Stimulated activated CD8-positive, alpha-beta memory T cell treated with anti-CD3 and anti-CD28 coated beads, Interleukin-2, amount 100 ng/mL, for 48 hours (primary cell): ENCODE data around the gene ARHGEF7.
A peak's percentile ranks its signal among the peaks of the same experiment; 100 is the strongest.
"Not testable (repeated sequence)": the region's sequence is repeated elsewhere in the genome, so short reads cannot be mapped to it uniquely, and the experiment has no call there.

Source experiments
- DNase-seq, 2 donors: peaks; one replicate each; pipeline ENCODE4 v3.0.0-alpha.2; 2020; ENCODE audit warnings: low read depth in 2 of 2

Gene ARHGEF7

DNA sequence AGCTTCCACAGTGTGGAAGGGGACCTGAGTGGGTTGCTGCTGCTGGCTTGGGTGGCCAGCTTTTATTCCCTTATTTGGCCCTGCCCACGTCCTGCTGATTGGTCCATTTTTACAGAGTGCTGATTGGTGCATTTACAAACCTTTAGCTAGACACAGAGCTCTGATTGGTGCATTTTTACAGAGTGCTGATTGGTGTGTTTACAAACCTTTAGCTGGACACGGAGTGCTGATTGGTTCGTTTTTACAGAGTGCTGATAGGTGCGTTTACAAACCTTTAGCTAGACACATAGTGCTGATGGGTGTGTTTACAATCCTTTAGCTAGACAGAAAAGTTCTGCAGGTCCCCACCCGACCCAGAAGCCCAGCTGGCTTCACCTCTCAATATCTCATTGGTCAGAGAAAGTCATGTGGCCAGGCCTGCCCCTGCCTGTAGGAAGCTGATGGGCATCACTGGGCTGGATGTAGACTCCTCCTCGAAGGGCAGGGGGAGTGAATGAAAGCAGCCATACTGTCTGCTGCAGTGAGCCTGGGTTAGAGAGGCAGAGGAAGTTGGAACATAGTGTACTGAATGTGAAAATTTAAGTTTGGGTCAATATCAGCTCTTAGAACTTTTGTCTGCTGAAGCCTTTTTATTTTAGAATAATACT is 83.7 kb downstream of the ARHGEF7 start:
- DNase-seq: not testable (repeated sequence)

DNA sequence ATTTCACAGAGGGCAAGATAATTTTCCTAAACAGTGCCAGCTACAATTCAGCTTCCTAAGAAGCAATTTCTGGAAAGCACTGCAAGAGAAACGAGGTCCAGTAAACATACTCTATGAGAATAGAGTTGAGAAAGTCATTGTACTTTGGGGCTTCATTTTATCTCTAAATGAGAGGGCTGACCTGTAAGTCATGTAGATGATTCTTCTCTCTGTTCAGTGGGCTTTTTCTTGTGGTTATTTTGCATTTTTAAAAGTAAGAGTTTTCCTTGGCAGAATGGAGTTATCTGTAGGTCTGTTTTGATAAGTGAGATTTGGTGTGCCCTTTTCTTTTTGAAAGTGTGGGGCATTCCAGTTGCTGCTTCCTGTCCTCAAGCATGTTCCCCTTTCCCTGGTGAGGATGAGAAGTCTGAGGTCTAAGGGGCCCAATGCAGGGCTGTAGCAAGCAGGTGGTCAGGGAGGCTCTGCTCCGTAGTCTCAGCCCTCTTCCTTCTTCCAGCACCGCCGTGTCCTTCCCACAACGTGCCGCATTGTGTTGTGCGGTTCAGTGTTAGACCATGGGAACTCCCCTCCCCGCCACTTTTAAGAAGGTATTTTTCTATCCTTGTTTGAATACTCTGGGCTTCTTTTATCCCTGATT is 86.3 kb downstream of the ARHGEF7 start:
- DNase-seq: no peak

DNA sequence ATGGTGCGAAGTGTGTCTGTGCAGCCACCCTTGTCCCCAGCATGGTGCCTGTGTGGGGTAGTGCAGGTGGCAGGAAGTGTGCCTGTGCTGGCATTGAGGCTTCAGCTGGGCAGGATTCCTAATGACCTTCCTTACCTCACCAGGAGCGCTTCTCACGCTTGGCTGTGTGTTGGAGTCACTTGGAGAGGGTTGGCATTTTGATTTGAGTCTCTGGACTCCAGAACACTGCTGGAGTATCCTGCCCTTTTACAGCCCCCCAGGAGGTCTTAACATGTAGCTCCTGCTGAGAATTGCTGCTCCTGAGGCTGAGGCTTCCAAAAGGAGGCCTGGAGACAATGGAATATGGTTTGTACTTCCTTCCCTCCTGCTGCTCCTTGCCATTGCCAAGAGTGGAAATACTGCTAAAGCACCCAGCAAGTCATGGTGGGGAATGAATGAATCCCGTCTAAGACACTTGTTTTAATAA is 87.1 kb downstream of the ARHGEF7 start:
- DNase-seq: no peak

DNA sequence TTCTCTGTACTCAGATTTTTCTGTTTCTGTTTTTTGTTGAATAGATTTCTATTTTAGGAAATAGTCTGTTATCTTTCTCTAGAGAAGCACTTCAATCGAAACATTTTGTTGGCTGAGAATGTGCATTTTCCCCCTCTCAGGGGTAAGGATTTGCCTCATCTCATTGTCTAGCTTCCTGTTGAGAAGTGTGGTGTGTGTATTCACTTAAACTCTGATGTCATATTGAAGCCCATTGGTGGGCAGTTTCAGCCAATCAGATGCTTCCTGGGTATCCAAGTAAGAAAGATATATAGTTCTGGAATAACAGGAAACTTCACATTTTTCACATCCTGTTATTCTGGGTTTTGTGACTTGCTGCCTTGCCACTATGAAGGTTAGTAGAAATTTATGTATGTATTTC is 87.6 kb downstream of the ARHGEF7 start:
- no peak for DNase-seq

DNA sequence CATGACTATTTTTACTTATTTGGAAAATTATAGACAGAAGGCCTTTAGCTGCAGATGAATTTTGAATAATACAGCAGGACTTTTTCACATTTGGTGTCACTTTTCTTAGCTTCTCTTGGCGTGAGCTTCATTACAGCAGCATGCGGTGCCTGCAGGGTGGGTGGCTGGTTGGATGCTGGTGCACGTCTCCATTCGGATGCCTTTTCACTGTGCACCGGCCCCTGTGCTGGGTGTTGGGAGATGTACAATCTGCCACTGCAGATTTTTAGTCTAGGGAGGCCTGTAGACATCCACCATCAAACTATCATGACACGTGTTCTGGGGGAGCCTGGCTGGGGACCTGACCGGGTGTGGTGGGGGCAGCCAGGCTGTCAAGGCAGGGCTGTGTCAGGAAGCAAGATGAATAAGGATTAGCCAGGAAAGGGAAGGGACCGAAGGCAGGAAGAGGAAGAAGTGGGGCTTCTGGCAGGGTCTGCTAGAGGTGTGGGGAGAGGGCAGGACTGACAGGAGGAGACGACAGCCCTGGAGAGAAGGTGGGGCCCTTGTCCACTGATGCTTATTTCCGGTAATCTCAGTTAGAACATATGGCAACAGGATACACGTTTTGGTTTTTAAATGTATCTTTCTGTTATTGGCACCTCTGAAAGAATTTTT is 88.8 kb downstream of the ARHGEF7 start:
- DNase-seq: no peak

DNA sequence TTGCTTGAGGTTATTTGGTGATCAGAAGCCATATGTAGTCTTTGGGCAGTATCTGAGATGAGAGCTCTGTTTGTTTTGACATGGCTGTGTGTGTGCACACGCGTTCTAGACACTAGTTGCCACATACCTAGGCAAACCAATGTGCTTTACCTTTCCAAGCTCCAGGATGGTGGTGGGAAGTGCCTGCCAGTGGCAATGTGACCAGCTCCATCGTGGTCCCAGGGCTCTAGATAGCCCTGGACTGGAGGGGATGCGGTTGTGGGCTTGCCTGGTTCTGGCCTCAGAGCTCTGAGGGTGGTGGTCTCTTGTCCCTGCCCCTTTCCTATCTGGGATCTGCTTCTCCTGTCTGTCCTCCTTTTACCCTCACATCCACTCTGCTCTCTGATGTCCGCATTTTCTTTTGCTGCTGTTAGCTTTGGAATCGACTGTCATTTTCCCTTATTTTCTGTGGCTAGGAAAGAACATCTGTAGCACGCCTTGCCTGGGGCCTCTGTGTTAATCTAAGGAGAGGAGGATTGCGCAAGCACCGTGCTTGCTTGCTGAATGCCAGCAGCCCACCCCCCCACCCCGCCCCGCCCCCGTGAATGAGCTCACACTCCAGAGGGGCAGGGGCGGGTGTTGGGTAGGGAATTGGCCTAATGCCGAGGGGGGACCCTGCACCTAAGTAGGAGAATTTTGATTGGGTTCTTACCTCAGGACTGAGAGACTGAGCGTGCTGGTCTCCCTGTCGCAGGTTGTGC is 89.5 kb downstream of the ARHGEF7 start:
- no peak for DNase-seq

DNA sequence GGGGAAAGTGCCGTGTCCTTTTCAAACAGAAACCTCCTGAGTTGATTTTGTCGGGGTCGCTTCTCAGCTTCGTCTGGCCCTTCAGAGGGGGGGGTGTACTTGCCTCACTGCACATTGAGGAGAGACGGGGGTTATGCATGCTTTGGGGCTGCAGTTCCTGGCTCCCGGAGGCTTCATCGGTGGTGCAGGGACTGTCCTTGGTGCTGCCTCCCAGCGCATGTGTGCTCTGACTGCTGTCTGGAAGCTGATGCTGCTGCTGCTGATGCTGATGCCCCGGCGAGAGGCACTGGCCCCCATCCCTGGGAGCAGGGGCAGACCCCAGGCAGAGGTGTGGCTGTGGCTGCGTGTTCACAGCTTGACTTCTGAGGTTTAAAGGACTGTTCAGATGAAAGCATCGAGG is 91.0 kb downstream of the ARHGEF7 start:
- DNase-seq: no peak

DNA sequence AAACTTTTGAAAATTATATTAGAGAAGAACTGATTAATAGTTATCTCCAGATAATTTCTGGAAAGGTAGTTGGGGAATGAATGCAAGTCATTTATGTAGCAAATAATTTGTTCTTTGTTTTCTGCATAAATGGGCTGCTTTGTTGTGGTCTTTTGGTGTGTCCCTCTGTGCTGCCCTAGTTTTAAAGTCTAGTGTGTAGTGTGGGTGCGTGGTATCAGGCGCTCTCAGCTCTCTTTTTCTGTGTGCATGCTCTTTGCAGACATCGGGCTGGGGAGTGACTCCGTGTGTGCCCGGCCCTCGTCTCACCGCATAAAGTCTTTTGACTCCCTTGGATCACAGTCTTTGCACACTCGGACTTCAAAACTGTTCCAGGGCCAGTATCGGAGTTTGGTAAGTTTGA is 94.5 kb downstream of the ARHGEF7 start:
- DNase-seq: no peak

DNA sequence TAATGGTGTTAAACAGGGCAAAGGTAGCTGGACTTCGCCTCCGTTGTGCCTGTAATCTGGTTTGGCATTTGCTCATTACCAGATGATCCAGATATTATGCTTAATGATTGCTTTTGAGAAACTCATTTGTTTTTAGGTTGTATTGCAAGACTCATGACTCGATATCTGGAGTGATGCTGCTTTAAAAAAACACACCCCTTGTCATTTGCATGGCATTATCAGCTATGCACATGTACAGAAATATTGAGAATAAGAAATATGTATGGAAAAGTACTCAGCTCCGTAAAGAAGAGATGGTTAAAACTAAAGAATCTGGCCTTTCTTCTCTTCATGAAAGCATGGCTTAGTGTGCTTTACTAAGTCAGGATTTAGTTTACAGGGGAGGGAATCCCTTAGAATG is 95.0 kb downstream of the ARHGEF7 start:
- DNase-seq: no peak

DNA sequence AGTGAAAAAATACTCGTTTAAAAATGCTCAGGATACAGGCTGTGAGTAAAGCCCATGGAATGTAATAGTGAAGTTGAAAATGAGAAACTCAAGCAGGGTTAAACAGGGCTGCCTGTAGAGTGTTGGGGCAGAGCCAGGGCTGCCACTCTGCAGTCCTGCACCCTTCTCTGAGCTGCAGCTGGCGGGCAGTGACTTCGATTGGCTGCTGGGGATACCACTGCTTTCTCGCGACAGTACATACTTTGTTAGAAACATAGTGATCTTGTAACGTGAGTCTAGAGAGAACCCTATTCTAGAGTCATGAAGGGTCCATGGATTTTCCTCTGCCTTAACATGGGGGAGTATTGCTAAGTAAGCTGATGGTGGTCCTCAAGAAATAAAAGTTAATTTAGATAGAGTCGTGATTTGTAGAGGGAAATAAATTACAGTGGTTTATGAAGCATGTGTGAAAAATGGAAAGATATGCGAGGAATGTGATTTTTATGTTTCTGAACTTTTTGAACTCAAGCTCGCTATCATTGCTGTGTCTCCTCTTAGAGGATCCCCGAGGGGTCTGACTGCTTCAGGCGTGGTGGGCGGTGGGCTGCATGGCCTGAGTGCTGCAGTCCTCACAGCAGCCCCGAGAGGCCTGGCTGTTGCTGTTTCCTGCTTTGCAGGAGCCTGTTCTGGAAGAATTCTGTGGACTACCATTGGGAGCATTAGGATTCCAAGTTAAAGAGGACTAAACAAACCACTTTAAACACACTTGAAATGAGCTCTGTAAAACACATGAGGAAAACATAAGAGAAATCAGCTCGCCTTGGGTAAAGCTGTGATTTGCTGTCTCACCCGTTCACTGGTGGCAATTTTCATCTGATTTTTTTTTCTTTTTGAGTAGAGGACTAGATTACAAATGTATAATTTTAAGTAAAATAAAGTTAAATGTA is 95.7 kb downstream of the ARHGEF7 start:
- DNase-seq: no peak

DNA sequence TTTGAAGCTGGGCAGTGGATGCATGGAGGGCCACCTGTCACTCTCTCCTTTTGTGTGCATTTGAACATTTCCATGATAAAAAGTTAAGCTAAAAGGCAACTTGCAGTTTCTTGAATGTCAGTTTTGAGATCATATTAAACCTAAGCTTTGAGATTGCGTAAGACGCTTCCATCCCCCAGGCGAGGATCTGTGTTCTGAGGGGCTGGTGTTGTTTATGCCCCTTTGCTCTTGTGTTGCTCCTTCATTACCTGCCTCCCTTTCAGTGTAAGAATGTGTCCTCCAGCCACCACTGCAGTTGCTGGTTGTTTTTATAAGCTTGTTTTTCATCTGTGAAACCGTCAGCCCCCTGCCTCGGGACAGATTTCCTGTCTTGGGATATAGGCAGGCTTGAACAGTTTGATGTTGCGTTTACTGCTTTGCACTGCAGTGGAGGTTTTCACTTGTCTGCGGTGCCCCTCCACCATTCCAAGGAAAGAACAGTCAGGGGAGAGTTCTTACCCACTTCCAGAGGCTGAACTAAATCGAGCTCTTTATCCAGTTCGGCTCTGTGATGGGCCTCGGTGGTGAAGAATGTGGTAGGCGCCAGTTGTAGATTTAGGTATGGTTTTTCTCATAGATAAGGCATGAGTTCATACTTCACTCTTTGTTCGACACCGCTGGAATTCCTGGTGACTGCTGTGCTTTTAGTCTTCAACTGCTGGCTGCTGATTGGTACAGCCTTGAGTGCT is 96.8 kb downstream of the ARHGEF7 start:
- no peak for DNase-seq

DNA sequence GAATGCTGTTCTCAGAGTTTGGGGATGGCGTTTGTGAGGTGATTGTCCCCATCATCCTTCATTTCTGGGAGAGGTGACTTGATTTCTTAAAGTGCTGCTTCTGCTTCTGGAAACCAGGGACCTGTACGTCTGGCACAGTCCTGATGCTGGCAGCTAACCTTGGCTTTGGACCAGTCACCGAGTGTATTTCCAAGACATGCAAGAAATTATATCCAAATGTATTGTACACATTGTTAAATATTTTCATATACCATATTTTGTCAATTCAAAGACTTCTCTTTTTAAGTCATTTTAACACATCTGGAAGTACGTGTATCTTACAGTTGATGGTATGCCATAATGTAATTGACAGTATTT is 97.4 kb downstream of the ARHGEF7 start:
- no peak for DNase-seq

DNA sequence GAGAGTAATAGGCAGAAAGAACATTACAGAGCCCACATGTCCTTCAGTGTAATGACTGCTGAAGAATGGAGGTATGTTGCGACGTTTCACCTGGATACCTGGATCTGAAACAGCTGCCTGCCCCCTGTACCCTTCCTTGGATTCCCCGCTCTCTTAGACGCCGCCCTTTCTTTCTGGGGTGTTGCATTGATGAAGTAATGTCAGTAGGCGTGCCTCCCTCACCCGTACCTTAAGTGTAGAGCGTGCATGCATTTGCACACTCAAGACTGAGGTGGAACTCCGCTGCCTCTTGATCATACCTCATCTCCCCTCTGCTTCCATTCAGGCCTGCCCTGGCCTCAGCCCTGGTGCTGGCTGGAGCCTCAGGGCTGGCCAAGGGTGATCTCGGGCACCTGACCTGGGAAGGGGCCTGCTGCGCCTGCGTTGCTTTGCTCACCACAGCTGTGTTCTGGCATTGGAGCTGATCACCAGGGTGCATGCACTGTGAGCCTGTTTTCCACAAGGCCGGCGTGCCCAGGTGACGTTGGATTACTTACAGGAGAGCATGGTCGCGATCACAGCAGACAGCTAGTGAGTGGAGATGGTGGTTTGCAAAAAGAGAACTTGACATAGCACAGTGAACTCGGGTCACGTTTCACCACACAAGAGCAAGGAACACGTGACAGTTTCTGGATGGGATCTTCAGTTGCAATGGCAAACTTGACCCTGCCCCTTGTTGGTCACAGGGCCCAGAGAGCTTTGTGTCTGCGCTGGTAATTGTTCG is 99.0 kb downstream of the ARHGEF7 start:
- DNase-seq: no peak

DNA sequence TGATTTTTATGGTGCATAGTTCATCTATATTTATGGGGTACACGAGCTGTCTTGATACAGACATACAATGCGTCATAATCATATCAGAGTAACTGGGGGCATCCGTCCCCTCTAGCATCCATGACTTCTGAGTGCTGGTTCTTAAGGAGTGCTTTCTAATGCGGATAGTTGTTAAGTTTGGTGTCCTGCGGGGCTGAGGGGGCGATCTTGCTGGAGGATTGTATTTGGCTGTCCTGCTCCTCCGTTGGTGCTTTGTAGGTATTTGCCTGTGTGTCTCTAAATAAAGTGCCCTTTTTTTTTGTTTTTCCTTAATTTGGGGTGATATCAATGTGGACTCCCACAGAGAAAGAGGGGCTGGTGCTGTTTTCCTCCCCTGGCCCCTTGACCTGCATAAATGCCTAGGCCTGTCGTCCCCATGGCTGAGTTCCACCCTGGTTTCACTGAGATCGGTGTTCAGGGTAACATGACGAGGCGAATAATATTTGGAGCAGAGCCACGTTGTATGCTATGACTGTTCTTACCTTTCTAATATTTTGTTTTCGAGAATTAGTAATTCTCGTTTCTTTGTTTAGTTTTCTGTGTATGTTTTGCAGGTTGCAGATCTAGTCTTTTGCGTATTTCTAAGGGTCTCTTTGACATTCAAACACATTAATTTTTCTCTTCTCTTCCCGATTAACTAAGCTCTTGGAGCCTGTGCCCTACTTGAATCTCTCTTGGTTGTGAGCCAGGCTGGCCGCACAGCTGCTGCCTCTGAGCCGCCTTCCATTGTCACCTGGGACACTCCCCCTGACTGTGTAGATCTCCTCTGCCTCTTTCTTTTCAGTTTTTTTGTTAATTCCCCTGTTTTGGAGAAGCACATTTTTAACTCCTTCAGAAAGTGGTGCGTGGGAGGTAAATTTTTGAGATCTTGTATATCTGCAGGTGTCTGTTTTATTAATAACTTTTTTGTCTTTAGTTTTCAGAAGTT is 100.3 kb downstream of the ARHGEF7 start:
- DNase-seq: no peak

DNA sequence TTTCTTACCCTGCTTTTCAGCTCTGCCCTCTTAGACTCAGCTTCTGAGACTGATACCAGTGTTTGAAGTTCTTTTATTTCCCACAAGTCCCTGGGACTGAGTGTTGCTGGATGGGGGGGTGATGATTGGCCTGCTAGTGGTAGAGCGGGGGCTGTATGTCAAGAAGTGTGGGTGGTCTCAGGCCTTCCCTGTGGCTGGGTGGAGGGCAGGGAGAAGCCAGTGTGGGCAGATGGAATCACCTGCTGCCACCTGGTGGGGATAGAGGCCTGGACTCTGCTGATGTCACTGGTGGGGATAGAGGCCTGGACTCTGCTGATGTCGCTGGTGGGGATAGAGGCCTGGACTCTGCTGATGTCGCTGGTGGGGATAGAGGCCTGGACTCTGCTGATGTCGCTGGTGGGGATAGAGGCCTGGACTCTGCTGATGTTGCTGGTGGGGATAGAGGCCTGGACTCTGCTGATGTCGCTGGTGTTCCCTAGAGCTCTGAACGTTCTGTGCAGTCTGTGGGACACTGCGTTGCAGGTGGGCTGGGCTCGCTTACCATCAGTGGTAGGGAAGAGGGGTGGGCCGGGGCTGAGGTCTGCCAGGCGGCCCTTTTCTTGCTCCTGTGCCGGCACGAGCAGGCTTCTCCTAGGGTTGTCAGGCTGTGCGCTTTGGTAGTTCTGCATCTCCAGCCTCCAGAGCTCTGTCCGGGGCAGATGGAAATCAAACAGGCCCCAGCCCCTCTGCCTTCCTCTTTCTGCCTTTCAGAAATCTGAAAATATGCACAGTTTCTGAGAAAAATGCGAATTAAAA is 101.3 kb downstream of the ARHGEF7 start:
- peak; percentile 20 to 23 for DNase-seq

DNA sequence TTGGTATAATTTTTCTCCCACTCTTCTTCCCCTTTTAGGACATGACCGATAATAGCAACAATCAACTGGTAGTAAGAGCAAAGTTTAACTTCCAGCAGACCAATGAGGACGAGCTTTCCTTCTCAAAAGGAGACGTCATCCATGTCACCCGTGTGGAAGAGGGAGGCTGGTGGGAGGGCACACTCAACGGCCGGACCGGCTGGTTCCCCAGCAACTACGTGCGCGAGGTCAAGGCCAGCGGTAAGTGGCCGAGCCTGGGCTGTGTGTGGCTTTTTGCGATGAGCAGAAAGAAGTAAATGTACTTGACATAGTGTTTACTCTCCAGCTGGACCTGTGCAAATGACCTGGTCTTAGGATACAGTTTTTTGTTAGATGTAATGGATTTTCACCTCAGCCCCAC is 102.5 kb downstream of the ARHGEF7 start:
- no peak for DNase-seq

DNA sequence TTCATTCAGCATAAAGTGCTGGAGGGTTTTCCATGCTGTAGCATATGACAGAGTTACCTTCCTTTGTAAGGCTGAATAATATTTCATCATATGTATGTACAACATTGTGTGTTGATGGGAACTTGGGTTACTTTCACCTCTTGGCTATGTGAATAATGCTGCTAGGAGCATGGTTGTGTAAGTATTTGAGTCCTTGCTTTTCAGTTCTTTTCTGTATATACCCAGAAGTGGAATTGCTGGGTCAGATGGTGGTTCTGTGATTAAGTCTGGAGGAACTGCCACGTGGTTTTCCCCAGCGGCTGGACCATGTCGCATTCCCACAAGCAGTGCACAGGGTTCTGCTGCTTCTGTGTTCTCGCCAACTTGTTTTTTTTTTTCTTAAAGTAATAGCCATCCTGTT is 104.2 kb downstream of the ARHGEF7 start:
- DNase-seq: no peak

DNA sequence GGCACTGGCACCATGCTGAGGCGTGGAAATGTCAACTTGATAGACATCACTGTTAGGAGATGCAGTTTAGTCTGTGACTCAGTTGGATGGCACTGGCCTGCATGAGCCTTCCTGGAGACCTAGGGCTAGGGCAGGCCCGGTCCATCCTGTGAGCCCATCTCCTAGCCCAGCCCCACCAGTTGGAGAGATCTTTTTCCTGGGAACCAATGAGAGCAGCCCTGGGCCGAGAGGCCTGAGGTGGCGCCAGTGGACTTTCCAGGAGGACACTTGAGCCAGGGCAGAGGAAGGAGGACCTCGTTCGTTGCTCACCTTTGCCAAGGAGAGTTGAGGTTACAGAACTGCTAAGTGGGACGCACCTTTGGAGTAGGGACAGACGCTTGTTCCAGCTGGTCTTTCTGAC is 104.8 kb downstream of the ARHGEF7 start:
- no peak for DNase-seq
